ACC112 (cell line): ENCODE data around the gene RGS10.
A peak's percentile ranks its signal among the peaks of the same experiment; 100 is the strongest.

Source experiments
- H2AFZ ChIP-seq: fragments of 200-600 bp; sonication (generic); one replicate; pipeline ENCODE4 v1.6.0; 2017; ENCODE audit warnings: antibody characterized with exemption, low read length; ENCODE audit not compliant: unreplicated experiment
- H3K27ac ChIP-seq: fragments of 200-600 bp; sonication (generic); 2 replicates; pipeline ENCODE4 v1.5.1; 2014; ENCODE audit warnings: low read depth, mild to moderate bottlenecking, antibody characterized with exemption, low read length, moderate library complexity
- H3K27me3 ChIP-seq: fragments of 200-600 bp; sonication (generic); 2 replicates; pipeline ENCODE4 v1.6.1; 2014; ENCODE audit warnings: mild to moderate bottlenecking, antibody characterized with exemption, low read length, moderate library complexity, mixed read lengths; ENCODE audit not compliant: insufficient read depth
- H3K36me3 ChIP-seq: fragments of 200-600 bp; sonication (generic); 2 replicates; pipeline ENCODE4 v1.6.1; 2016; ENCODE audit warnings: mild to moderate bottlenecking, antibody characterized with exemption, low read length, moderate library complexity, mixed read lengths; ENCODE audit not compliant: insufficient read depth
- H3K4me1 ChIP-seq: fragments of 200-600 bp; sonication (generic); one replicate; pipeline ENCODE4 v1.6.1; 2016; ENCODE audit warnings: low read length, mixed read lengths; ENCODE audit not compliant: insufficient read depth, unreplicated experiment, control insufficient read depth
- H3K4me3 ChIP-seq: fragments of 200-600 bp; sonication (generic); 2 replicates; pipeline ENCODE4 v1.5.1; 2014; ENCODE audit warnings: mild to moderate bottlenecking, low read depth, low read length
- H3K79me2 ChIP-seq: fragments of 200-600 bp; sonication (generic); one replicate; pipeline ENCODE4 v1.6.0; 2016; ENCODE audit warnings: low read length; ENCODE audit not compliant: control insufficient read depth, unreplicated experiment, insufficient read depth

RGS10 gene

DNA sequence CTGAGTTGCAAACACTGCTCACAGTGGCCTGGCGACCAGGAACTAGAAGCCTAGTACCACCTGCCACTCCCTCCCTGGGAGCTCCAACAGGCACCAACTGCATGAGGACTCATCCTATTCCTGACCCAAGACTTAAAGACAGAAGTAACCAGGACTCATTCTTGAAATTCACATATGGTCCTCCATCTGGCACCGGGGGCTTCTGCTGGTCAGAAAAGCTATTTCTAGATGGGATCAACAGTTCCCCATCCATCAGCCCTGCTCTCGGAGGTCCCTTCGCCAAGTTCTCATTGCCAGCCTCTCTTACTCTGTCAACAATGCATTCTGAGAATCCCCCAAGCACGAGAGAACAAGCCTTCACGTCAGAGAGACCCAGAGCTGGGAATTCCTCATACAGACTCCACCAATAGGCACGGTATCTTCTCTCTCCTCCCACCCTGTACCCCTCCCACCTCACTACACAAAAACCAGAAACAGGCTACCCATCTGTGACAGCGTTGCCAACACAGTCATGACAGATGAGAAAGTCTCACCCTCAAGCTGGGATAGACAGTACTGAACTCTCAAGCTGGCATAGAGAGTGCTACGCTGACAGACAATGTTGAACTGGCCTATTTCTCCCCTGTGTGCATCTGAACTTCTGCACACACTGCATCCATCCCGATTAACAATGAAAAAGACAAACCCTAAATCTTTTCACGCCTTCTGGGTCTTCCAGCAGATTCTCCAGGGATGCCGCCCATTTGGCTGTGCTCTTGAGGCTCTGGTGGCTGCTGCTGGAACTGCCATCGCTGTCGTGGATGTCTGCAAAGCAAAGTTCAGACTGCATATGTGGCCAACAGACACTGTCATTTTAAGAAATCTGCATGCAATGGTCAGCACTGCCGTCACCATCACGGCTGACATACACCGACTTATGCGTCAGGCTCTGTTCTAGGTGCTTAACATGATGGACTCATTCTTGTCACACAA lies 15.6 kb downstream of the RGS10 start:
- Histone ChIP-seq H2AFZ (no peak overlapping the region), H3K27me3 (no peaks in the 10 kb centered on the region), H3K4me1 (peaks cover 15% of the 10 kb centered on the region), H3K4me3 (no peak overlapping the region), H3K79me2 (peaks cover 25% of the 10 kb centered on the region), H3K27ac (no peak overlapping the region), H3K36me3 (peaks cover 7% of the 10 kb centered on the region; the same call in 1 of the 2 replicates)

DNA sequence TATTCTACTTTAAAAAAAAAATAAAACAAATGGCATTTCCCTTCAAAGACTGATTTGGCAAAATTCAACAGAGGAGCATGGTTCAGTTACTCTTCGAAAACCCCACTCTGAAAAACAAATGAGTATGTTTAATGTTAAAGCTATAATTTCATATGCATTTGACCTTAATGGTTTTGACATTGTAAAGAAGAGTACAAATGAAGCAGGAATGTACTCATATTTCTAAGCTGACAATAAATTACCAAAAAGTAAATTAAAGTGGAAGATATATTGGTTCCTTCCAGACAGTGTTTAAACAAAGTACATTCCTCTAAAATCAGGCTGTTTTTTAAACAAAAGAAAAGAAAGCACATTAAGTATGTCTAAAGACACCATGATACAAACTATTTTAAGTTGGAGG lies 16.4 kb downstream of the RGS10 start:
- H3K4me1 ChIP-seq = peaks cover 19% of the 10 kb centered on the region

DNA sequence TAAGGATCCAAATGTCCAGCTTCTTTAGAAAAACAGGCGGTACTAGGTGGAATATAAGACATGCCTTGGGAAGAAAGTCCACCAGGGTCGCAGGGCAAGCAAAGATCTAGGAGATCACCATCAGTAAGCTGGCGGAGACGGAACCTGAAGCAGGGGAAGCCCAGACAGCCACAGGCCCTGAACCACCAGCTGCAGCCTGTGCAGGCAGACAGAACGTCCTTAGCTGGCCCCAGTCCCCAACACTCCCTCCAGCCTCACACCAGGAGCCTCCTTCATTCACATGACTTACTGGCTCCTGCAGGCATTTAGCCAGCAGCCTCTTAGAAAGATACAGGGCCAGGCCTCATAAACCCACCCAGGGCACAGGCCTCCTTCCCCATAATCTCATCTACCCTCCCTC lies 17.4 kb downstream of the RGS10 start:
- Histone ChIP-seq H3K36me3 (peaks cover 7% of the 10 kb centered on the region; the same call in 1 of the 2 replicates), H3K27ac (no peak overlapping the region), H3K27me3 (no peaks in the 10 kb centered on the region), H3K79me2 (peaks cover 13% of the 10 kb centered on the region), H3K4me3 (no peak overlapping the region), H2AFZ (no peak overlapping the region), H3K4me1 (peaks cover 19% of the 10 kb centered on the region)

More for the DNA sequence above, 16.4 kb downstream of the RGS10 start:
- Histone ChIP-seq H3K36me3 (peaks cover 7% of the 10 kb centered on the region; the same call in 1 of the 2 replicates), H3K4me3 (no peak overlapping the region), H2AFZ (no peak overlapping the region), H3K79me2 (peaks cover 18% of the 10 kb centered on the region), H3K27me3 (no peaks in the 10 kb centered on the region), H3K27ac (no peak overlapping the region)

DNA sequence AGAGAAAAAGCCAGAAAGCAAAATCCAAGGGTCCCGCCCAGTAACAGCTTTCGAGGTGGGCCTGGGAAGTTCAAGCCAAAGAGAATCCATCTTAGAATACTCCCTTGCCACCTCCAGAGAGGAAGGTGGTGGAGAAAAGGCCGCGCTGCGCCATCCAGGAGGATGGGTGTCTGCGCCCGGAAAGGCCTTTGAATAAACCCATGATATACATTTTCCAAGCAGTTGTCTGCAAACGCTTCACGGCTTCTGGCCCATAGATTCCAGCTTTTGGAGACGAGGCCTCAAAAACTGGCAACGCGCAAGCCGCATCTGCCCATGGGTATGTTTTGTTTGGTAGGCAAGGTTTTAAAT lies 17.8 kb downstream of the RGS10 start:
- Histone ChIP-seq H3K4me3 (no peak overlapping the region), H3K36me3 (peaks cover 7% of the 10 kb centered on the region; the same call in 1 of the 2 replicates), H3K79me2 (peaks cover 13% of the 10 kb centered on the region), H3K4me1 (peaks cover 19% of the 10 kb centered on the region), H2AFZ (no peak overlapping the region), H3K27ac (no peak overlapping the region), H3K27me3 (no peaks in the 10 kb centered on the region)

DNA sequence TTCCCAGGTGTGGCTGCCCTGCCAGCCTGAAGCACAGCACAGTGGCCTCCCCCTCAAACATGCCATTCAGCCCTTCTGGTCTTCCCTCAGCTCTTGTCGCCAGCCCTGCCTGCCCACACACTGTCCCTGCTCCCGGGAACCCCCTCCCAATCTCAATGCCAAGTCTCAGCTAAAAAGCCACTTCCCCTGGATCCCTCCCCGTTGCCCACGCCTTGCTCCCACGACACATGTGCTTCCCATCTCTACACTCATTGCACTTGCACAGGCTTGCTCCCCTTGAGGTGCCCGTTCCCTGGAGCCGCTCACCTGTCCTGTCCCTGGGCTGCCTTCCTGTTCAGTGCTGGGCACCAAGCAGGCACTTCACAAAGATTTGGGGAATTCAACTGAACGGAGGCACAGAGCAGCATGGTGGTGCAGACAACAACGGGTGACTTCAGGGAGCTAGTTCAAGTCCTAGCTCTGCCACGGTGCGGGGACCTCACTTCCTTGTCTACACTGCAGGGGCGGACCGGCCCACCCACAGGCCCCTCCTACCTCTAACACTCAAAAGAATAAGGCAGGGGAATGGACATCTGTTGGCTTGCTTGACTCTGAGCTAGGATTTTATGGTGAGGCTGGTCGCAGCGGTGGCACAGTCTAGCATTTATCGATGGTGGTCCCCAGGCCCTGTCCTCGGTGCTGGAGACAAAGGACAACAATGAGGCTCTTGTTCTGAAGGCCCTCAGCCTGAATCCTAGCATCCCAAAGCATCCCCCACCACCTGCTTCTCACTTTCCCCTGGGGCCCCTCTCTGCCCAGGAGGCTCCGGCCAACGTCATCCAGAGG lies 18.4 kb downstream of the RGS10 start:
- H3K27ac ChIP-seq = no peak overlapping the region
- peaks cover 7% of the 10 kb centered on the region; the same call in 1 of the 2 replicates for H3K36me3 ChIP-seq
- no peaks in the 10 kb centered on the region for H3K27me3 ChIP-seq
- H2AFZ ChIP-seq = no peak overlapping the region
- H3K4me1 ChIP-seq = peaks cover 15% of the 10 kb centered on the region
- peaks cover 13% of the 10 kb centered on the region for H3K79me2 ChIP-seq
- H3K4me3 ChIP-seq = no peak overlapping the region

DNA sequence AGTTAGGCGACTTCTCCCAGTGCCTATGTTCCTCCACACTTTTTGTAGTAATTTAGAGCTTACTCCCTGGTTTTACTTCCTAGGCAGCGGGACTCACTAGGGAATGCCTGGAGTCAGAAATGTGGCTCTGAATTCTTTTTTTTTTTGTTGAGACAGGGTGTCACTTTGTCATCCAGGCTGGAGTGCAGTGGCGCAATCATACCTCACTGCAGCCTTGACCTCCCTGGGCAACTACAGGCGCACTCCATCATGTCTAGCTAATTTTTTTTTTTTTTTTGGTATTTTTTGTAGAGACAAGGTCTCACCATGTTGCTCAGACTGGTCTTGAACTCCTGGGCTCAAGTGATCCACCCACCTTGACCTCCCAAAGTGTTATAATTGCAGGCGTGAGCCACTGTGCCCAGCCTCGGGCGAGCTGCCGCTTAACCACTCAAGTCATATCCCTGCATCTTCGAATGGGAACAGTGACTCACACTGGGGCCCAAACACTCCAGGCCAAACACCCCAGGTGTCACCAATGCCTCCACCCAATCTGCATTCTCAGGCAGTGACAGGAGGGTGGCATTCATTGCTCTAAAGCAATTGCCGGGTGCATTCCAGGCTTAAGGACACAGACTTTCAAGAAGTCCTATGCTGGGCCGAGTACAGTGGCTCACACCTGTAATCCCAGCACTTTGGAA lies 19.6 kb downstream of the RGS10 start:
- peaks cover 10% of the 10 kb centered on the region for H3K79me2 ChIP-seq
- no peaks in the 10 kb centered on the region for H3K27me3 ChIP-seq
- H3K4me1 ChIP-seq = peaks cover 9% of the 10 kb centered on the region
- H3K27ac ChIP-seq = no peak overlapping the region
- peaks cover 7% of the 10 kb centered on the region; the same call in 1 of the 2 replicates for H3K36me3 ChIP-seq
- H2AFZ ChIP-seq = no peak overlapping the region
- no peak overlapping the region for H3K4me3 ChIP-seq

DNA sequence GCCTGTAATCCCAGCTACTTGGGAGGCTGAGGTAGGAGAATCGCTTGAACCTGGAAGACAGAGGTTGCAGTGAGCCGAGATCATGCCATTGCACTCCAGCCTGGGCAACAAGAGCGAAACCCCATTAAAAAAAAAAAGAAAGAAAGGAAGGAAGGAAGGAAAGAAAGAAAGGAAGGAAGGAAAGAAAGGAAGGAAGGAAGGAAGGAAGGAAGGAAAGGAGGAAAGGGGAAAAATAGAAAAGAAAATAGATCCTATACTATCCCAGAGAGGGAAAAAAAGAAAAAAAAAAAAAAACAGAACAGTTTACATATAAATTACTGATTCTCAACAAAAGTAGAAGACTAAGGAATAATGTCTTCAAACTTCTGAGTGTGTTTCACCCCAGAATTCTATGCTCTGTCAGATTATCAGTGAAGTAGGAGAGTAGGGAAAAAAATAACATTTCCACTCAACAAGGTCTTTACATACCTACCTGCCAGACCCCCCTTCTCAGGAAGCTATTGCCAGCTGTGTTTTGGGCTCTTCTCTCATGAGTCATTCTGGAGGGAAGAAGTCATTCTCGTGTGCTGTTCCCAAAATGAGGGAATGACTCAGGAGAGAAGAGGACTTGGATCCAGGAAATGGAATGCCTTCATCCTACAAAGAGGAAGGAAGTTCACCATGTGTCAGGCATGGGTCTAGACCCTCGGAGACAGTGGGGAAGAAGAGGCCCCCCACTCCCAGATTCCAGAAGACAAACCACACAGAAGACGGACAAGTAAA lies 20.9 kb downstream of the RGS10 start:
- Histone ChIP-seq H3K4me3 (no peak overlapping the region), H3K36me3 (peaks cover 7% of the 10 kb centered on the region; the same call in 1 of the 2 replicates), H3K4me1 (peaks cover 16% of the 10 kb centered on the region)

DNA sequence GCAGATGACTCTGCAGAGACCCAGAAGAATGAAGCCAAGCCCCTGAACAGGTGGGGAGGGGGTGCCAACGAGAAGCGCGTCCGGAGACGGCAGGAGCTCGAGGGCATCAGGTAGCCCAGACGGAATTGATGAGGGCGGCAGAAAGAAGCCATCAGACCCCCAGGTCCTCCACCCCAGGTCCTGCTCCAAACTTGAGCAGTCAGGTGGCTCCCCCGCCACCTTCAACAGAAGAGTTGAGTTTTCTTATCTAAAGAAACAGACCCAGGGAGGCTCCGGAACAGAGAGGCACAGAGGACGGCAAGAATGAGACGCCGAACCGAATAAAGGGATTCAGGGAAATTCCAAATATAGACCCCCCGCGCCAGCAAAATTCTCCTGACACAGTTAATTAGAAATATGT lies 22.2 kb downstream of the RGS10 start:
- Histone ChIP-seq H2AFZ (no peak overlapping the region), H3K4me3 (no peak overlapping the region), H3K79me2 (no peaks in the 10 kb centered on the region), H3K4me1 (peaks cover 16% of the 10 kb centered on the region), H3K36me3 (peaks cover 7% of the 10 kb centered on the region; the same call in 1 of the 2 replicates), H3K27ac (no peak overlapping the region), H3K27me3 (no peaks in the 10 kb centered on the region)

More for the DNA sequence above, 20.9 kb downstream of the RGS10 start:
- Histone ChIP-seq H3K27me3 (no peaks in the 10 kb centered on the region), H3K27ac (peak overlapping the region; percentile 47), H3K79me2 (no peaks in the 10 kb centered on the region), H2AFZ (no peak overlapping the region)

DNA sequence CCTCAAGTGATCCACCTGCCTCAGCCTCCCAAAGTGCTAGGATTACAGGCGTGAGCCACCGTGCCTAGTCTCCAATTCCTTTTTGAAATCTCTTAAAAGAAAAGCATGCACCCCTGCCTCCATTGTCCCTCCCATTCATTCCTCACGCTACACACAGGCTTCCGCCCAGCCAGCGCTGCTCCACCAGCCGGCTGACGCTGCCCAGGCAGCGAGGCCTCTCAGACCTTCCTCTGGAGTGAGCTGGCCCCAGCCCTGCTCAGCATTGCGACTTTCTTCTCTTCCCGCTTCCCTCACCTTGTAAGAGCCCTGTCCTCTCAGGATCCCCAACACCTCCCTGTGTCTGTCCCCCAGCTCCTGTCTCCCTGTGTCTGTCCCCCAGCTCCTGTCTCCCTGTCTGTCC lies 23.6 kb downstream of the RGS10 start:
- no peak overlapping the region for H3K4me3 ChIP-seq
- H3K27ac ChIP-seq = no peak overlapping the region
- no peaks in the 10 kb centered on the region for H3K79me2 ChIP-seq
- H3K4me1 ChIP-seq = peaks cover 16% of the 10 kb centered on the region
- H3K27me3 ChIP-seq = no peaks in the 10 kb centered on the region
- no peak overlapping the region for H2AFZ ChIP-seq
- H3K36me3 ChIP-seq = peaks cover 3% of the 10 kb centered on the region; the same call in 1 of the 2 replicates
